ENCODE measurements around the gene SYF2.

DNA sequence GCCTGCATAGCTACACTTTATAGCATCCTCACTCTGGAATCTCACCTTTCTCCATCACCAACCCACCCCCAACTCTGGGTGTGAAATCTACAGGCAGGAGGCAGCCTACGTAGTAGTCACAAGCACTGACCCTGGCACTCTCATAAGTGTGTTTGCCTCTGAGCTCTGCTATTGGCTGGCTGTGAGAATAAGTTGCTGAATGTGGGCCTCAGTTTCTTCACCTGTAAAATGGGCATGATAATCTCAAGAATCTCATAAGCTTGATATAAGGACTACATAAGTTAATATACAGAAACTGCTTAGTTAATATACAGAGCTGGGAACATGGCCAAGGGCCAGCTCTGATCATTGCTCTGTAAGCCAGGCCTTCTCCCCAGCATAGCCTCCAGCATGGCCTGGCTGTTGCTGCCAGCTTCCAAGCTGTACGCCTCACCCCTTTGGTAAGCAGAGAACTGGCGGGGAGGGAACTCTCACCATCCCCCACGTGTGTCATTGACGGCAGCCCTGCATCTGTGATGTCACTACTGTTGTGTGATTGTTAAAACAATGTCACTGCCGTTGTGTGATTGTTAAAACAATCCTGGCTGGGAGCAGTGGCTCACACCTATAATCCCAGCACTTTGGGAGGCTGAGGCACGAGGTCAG, 53.3 kb downstream of the SYF2 start:
- TF ChIP-seq, protein P1, sequence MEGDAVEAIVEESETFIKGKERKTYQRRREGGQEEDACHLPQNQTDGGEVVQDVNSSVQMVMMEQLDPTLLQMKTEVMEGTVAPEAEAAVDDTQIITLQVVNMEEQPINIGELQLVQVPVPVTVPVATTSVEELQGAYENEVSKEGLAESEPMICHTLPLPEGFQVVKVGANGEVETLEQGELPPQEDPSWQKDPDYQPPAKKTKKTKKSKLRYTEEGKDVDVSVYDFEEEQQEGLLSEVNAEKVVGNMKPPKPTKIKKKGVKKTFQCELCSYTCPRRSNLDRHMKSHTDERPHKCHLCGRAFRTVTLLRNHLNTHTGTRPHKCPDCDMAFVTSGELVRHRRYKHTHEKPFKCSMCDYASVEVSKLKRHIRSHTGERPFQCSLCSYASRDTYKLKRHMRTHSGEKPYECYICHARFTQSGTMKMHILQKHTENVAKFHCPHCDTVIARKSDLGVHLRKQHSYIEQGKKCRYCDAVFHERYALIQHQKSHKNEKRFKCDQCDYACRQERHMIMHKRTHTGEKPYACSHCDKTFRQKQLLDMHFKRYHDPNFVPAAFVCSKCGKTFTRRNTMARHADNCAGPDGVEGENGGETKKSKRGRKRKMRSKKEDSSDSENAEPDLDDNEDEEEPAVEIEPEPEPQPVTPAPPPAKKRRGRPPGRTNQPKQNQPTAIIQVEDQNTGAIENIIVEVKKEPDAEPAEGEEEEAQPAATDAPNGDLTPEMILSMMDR (IDR thresholded peaks at IDR 0.05; ENCODE audit: low read depth, low read length, poor library complexity, severe bottlenecking): no peak
- TF ChIP-seq EZH2phosphoT487 (IDR thresholded peaks at IDR 0.05; ENCODE audit: borderline replicate concordance, low read length): no peak
